ENCODE measurements around the gene PHC2. TPM values are rescaled to one million over a fixed set of nuclear protein-coding genes. Genes with fewer than 3 reads are reported as not detected.

Gene PHC2
- polyA plus RNA-seq, 1 donor from 2014 or later = 171 TPM

DNA sequence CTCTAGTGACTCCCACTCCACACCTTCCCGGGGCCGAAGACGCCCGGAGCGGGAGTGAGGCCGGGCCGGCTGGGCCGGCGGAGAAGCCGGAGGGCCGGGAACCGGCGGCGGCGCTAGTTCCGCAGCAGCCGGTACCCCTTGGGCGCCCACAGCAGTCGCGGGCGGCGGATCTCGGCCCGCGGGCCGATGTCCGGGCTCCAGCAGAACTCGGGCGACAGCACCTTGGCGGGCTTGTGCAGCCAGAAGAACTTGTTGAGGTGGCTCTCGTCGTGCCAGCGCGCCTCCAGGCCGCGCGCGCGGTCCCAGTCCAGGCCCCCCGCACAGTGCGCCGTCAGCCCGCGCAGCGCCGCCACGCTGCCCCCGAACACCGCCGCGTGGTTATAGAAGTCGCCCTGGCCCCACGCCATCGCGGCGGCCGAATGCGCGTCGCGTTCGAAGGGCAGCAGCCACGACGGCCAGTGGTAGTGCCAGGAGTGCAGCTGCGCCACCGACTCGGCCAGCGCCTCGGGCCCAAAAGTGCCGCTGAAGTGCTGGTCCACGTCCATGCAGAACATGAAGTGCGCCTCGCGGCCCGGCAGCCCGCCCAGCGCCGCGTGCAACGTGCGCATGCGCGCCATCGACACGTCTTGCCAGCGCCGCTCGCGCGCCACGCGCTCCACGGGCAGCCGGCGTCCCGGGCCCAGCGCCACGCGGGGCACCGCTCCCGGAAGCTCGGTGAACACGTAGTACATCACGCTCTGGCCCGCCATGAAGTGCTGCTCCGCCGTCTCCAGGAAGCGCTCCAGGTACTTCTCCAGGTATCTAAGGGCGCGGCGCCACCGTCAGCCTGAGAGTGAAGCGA lies 124.0 kb downstream of the PHC2 start:
- Histone ChIP-seq H3F3A (ENCODE audit: insufficient read depth, low read length, poor library complexity, severe bottlenecking) (no peaks in the 10 kb centered on the region), H3K9me3 (ENCODE audit: low read length) (no peaks in the 10 kb centered on the region), H3K9me2 (ENCODE audit: insufficient read depth, low read length) (no peaks in the 10 kb centered on the region), H3K27ac (ENCODE audit: low read length) (no peak overlapping the region), H3K9ac (ENCODE audit: low read length) (no peak overlapping the region), H3K4me3 (ENCODE audit: low read length) (no peak overlapping the region), H3K27me3 (ENCODE audit: insufficient read depth, low read depth, low read length) (no peaks in the 10 kb centered on the region), H3K4me2 (ENCODE audit: low read length) (no peak overlapping the region), H2AFZ (ENCODE audit: low read depth, low read length) (no peak overlapping the region), H4K20me1 (ENCODE audit: insufficient read depth) (no peaks in the 10 kb centered on the region), H3K79me2 (replicated peaks; ENCODE audit: insufficient read depth, low read length) (no peaks in the 10 kb centered on the region), H3K36me3 (ENCODE audit: insufficient read depth, low read length) (no peaks in the 10 kb centered on the region)
- no peak for TF ChIP-seq EP300 (conservative IDR thresholded peaks at IDR 0.05; ENCODE audit: poor library complexity, severe bottlenecking)
- no peak for TF ChIP-seq RAD21 (conservative IDR thresholded peaks at IDR 0.05)
- TF ChIP-seq, protein P1, sequence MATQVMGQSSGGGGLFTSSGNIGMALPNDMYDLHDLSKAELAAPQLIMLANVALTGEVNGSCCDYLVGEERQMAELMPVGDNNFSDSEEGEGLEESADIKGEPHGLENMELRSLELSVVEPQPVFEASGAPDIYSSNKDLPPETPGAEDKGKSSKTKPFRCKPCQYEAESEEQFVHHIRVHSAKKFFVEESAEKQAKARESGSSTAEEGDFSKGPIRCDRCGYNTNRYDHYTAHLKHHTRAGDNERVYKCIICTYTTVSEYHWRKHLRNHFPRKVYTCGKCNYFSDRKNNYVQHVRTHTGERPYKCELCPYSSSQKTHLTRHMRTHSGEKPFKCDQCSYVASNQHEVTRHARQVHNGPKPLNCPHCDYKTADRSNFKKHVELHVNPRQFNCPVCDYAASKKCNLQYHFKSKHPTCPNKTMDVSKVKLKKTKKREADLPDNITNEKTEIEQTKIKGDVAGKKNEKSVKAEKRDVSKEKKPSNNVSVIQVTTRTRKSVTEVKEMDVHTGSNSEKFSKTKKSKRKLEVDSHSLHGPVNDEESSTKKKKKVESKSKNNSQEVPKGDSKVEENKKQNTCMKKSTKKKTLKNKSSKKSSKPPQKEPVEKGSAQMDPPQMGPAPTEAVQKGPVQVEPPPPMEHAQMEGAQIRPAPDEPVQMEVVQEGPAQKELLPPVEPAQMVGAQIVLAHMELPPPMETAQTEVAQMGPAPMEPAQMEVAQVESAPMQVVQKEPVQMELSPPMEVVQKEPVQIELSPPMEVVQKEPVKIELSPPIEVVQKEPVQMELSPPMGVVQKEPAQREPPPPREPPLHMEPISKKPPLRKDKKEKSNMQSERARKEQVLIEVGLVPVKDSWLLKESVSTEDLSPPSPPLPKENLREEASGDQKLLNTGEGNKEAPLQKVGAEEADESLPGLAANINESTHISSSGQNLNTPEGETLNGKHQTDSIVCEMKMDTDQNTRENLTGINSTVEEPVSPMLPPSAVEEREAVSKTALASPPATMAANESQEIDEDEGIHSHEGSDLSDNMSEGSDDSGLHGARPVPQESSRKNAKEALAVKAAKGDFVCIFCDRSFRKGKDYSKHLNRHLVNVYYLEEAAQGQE (IDR thresholded peaks at IDR 0.05; ENCODE audit: borderline replicate concordance) = no peak
- TF ChIP-seq, protein P2, sequence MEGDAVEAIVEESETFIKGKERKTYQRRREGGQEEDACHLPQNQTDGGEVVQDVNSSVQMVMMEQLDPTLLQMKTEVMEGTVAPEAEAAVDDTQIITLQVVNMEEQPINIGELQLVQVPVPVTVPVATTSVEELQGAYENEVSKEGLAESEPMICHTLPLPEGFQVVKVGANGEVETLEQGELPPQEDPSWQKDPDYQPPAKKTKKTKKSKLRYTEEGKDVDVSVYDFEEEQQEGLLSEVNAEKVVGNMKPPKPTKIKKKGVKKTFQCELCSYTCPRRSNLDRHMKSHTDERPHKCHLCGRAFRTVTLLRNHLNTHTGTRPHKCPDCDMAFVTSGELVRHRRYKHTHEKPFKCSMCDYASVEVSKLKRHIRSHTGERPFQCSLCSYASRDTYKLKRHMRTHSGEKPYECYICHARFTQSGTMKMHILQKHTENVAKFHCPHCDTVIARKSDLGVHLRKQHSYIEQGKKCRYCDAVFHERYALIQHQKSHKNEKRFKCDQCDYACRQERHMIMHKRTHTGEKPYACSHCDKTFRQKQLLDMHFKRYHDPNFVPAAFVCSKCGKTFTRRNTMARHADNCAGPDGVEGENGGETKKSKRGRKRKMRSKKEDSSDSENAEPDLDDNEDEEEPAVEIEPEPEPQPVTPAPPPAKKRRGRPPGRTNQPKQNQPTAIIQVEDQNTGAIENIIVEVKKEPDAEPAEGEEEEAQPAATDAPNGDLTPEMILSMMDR (IDR thresholded peaks at IDR 0.05; ENCODE audit: poor library complexity, severe bottlenecking) = no peak
- TF ChIP-seq SMC3 (conservative IDR thresholded peaks at IDR 0.05; ENCODE audit: poor library complexity) = no peak
- no peak for TF ChIP-seq POLR2AphosphoS5 (IDR thresholded peaks at IDR 0.05)
- TF ChIP-seq TAF1 (IDR thresholded peaks at IDR 0.05; ENCODE audit: low read depth) = no peak
- TF ChIP-seq EZH2 (IDR thresholded peaks at IDR 0.05; ENCODE audit: borderline replicate concordance, insufficient read depth, low read length, poor library complexity, severe bottlenecking) = no peak
- TF ChIP-seq MXI1 (conservative IDR thresholded peaks at IDR 0.05; ENCODE audit: poor library complexity, severe bottlenecking) = no peak

DNA sequence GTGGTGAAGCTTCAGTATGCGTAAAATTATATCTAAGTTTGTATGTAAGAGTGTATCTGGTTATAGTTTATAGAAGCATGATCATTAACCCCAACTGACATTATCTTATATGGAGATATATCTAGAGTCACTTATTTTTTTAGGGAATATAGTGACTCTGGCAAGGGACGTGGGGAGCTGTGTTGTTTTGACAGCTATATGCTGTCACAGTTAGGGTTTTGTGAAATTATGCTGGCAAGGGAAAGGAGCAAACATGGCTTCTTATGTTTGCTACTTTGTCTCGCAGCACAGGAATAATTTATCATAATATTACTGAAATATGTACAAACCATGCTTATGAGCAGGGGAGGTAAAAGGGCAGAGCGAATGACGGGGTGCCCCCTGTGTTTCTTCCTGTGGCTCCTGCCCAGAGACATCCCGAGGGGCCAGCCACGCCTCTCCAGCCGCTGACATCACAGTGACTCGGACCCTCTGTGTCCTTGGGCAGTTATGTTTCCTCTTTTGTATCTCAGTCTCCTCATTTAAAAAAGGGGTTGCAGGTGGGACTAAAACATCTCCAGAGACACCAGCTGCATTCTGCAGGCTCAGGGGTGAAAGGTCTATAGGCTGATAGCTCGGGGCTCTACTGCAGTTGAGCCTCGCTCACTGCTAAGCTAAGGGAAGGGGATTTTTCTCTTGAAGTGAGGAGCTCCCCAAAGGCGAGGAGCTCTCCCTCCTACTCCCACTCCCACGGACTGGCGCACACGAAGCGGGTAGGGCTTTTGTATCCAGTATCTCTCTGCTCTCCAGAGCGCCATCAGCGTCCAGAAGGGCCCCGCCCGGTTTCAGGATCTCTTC lies 124.9 kb downstream of the PHC2 start:
- Histone ChIP-seq H3K4me2 (ENCODE audit: low read length) (no peak overlapping the region), H3K36me3 (ENCODE audit: insufficient read depth, low read length) (no peaks in the 10 kb centered on the region), H3K27me3 (ENCODE audit: insufficient read depth, low read depth, low read length) (no peaks in the 10 kb centered on the region), H3K9me3 (ENCODE audit: low read length) (no peaks in the 10 kb centered on the region), H3F3A (ENCODE audit: insufficient read depth, low read length, poor library complexity, severe bottlenecking) (no peaks in the 10 kb centered on the region), H4K20me1 (ENCODE audit: insufficient read depth) (no peaks in the 10 kb centered on the region), H3K9me2 (ENCODE audit: insufficient read depth, low read length) (no peaks in the 10 kb centered on the region), H3K27ac (ENCODE audit: low read length) (no peak overlapping the region), H3K9ac (ENCODE audit: low read length) (no peak overlapping the region), H2AFZ (ENCODE audit: low read depth, low read length) (no peak overlapping the region), H3K4me3 (ENCODE audit: low read length) (no peak overlapping the region), H3K79me2 (replicated peaks; ENCODE audit: insufficient read depth, low read length) (no peaks in the 10 kb centered on the region)
- no peak for TF ChIP-seq EP300 (conservative IDR thresholded peaks at IDR 0.05; ENCODE audit: poor library complexity, severe bottlenecking)
- no peak for TF ChIP-seq SMC3 (conservative IDR thresholded peaks at IDR 0.05; ENCODE audit: poor library complexity)
- TF ChIP-seq, protein P2 (IDR thresholded peaks at IDR 0.05; ENCODE audit: poor library complexity, severe bottlenecking) = no peak
- TF ChIP-seq POLR2AphosphoS5 (IDR thresholded peaks at IDR 0.05) = no peak
- TF ChIP-seq EZH2 (IDR thresholded peaks at IDR 0.05; ENCODE audit: borderline replicate concordance, insufficient read depth, low read length, poor library complexity, severe bottlenecking) = no peak
- no peak for TF ChIP-seq TAF1 (IDR thresholded peaks at IDR 0.05; ENCODE audit: low read depth)
- no peak for TF ChIP-seq MXI1 (conservative IDR thresholded peaks at IDR 0.05; ENCODE audit: poor library complexity, severe bottlenecking)
- TF ChIP-seq, protein P1 (IDR thresholded peaks at IDR 0.05; ENCODE audit: borderline replicate concordance) = no peak
- no peak for TF ChIP-seq RAD21 (conservative IDR thresholded peaks at IDR 0.05)

All from neural cell (in vitro differentiated cells).